HuH-7 (cell line): ENCODE data around the gene ALDH8A1.
"Not testable (repeated sequence)": the region's sequence is repeated elsewhere in the genome, so short reads cannot be mapped to it uniquely, and the experiment has no call there.

Source experiments
- DNase-seq: peaks from one replicate; pipeline ENCODE4 v3.0.0; 2011; ENCODE audit warnings: low spot score

Gene ALDH8A1

DNA sequence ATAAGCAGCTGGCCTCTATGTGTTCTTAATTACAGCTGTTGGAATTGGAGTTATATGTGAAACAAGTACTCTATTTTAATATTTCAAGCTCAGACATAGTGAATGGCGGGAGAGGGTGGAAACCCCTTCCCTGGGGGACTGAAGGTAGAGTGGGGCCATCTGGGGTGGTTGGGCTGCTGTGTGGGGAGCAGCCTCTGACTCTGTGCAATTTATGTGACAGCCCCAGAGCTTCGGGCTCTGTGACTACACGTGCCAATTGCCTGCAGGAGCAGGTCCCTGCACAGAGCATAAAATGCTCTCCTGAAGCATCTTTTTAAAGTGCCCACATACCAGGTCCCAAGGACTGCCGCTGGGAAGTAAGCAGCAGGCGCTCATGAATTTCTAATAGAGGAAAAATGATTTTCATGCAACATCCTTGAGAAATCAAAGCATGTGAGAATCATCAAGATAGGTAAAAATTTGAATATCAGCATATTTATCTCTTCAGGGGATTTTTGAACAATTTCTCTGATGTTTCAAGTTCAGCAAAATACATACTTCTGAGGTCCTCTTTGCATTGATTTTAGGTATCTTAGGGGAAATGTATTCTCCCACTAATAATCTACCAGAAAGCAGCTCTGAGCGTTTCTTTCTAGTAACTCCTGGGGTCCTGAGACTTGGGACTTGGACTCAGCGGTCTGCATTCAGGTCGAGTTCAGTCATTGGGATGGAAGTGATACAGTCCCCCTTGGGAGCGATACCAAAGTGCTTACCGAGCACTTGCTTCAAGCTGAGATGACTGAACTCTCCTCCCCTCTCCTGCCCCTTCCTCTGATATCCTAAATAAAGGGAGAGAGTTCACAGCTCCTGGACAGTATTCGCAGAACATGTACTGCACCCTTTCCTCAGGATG, 40.0 kb downstream of the ALDH8A1 start:
- DNase-seq = no peak

DNA sequence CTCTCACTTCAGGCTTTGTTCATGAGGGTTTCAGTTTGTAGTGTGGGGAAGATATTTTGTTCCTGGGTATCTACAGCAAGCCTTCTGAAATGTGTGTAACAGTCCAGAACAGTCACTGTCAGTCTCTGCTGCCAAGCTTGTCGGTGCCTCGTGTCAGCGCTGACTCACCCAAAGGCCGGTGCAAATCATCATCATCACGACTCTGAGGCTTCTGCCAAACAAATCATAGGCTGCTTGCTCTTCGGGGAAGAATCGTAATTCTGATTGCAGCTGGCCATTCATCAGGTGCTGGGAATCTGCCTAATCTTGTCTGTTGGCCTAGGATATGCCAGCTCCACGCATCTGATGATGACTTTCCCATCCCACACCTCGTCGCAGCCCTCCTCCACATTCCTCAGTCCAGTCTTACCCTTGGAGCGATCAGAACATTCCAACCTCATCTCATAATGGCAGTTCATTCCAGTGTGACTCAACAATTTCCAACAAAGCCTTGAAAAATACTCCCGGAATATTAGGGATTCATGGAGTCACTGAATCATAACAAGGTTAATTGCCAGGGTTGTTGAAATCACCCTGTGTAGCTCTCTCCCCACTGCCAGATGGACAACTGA, 40.9 kb downstream of the ALDH8A1 start:
- DNase-seq = no peak

DNA sequence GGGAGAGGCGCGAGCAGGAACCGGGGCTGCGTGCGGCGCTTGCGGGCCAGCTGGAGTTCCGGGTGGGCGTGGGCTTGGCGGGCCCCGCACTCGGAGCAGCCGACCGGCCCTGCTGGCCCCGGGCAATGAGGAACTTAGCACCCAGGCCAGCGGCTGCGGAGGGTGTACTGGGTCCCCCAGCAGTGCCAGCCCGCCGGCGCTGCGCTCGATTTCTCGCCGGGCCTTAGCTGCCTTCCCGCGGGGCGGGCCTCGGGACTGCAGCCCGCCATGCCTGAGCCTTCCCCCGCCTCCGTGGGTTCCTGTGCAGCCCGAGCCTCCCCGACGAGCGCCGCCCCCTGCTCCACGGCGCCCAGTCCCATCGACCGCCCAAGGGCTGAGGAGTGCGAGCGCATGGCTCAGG, 45.2 kb downstream of the ALDH8A1 start:
- DNase-seq = not testable (repeated sequence)

DNA sequence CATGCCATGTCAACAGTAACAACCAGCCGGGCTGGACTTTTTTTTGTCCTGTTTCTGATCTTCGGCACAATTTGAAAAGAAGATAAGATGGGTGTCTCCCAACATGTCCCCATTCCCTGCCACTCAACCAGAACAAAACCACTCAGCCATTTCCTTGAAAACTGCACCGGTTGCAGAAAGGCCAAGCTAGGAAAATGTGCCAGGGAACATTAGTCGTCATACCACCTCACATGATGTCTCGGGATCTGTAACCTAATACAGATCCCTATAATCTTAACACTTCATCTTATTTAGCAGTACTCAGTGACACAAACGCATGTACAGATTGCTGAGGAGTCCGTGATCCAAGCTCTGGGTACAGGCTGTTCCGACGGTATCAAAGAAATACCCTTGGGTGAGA, 46.5 kb downstream of the ALDH8A1 start:
- no peak for DNase-seq

DNA sequence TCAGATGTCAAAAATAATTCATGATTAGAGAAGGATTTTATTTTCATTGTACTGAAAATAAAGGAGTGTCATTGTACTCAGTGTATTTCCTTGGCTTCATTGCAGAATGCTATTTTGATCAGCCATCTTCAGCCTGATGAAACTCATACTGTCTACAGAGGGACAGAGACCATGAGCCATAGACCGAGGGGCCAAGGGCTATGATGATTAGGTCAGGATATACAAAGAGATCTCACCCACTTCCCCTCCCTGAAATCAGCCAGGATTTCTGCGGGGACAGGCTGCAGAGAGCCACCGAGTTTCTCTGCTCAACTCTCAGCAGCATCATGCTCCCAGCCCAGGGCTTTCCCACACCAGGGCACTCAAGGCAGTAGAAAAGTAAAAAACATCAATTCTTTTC, 47.0 kb downstream of the ALDH8A1 start:
- DNase-seq = no peak

DNA sequence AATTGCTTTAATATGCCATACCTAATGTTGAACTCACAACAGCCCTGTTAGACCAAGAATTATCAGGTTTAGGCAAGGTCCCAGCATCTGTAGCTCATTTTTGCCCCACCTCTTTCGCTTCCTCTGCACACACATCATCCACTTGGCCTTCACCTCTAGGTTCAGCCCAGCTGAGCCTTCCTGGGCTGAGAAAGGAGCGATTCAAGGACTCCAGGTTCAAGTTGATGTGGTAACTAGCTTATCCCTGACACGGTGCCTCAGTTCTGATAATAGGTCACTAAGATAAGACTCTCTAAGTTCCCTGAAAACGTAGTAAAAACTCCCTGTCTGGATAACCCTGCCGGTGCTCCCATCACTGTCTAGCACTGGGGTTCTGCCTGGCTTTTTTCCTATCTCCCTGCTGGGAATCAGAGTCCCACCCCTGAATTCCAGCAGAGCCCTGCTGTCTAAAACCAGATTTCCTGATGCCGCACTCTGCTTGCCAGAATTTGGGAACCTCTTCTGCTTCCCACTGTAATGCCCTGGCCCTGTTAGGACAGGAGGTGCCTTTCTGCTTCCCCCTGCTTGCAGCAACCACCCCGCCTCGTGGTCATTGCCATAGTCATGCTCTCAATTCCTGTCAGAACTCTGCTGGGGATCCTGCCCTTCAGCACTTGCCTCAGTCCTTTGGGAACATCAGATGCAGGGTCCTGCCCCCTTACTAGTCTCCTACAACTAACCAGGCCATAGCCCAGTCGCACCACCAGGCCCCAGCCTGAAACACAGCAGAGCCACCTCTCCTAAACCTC, 47.6 kb downstream of the ALDH8A1 start:
- DNase-seq = no peak

DNA sequence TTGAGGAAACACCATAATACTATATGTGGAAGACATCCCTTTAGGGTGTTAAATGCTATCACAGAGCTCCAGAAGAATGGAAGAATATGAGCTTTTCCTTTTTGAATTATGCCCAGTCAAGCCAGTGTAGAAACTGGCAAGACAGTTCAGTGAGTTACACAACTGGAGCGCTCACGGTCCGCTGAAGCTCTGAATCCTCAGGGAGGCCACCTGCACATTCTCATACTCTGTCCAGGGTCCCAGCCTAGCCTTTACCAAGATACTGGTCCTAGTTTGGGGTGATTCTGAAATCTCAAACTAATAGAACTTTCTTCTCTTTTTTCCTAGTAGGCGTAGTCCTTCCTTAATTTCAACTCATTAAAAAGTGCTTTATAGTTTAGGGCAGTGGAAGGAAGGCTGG, 51.3 kb downstream of the ALDH8A1 start:
- no peak for DNase-seq

DNA sequence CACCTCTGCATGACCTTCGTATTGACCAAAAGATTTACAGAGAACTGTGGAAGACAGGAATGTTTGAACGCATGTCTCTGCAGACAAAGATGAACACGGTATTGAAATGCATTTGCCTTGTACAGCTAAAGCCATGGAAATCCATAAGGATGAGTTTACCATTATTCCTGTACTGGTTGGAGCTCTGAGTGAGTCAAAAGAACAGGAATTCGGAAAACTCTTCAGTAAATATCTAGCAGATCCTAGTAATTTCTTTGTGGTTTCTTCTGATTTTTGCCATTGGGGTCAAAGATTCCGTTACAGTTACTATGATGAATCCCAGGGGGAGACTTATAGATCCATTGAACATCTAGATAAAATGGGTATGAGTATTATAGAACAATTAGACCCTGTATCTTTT, 51.7 kb downstream of the ALDH8A1 start:
- DNase-seq = not testable (repeated sequence)

DNA sequence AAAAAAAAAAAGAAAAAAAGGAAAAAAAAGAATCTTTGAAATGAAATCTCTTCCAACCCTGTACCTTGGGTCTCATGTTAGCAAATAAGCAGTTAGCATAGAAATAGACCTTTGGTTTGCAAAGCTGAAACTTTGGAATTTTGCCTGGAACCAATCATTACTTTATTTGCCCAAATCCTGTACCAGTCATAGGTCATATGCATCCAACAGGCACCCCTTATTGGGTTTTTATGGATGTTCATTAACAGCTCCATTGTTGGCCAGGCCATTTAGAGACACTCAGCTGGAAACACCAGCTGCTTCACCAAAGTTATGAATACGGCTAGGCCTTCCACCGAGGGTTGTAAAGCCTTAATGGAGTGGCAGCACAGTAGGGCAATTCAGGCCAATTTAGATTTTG, 53.0 kb downstream of the ALDH8A1 start:
- no peak for DNase-seq

DNA sequence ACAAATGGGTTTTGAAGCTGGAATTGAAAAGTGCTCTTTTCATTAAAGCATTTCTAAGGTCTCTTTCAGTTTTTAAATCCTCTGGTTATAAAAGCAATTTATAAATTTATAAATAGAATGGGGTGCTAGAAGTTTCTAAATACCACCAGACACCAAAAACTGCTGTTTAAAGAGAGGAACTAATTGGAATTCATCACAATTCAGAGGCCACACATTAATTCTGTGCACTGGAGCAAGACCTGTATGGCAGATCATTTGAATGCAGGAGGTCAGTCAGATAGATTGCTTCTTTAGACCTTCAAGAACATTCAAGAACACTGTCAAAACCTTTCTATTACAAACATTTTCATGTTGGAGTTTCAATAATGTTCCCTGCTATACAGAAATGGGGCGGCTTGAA, 55.1 kb downstream of the ALDH8A1 start:
- DNase-seq = no peak

DNA sequence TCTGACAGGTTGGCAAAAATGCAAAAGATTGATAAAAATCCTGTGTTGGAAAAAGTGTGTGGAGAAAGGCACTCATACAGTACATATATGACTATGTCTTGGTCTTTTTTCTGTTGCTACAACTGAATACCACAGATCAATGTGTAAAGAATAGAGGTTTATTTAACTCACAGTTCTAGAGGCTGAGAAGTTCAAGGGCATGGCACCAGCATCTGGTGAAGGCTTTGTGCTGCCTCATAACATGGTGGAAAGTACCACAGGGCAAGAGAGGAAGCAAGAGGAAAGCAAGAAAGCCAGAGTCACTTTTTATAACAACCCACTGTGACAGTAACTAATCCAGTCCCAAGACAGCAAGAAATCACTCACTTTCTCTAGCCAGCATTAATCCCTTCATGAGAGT, 57.5 kb downstream of the ALDH8A1 start:
- DNase-seq = no peak

DNA sequence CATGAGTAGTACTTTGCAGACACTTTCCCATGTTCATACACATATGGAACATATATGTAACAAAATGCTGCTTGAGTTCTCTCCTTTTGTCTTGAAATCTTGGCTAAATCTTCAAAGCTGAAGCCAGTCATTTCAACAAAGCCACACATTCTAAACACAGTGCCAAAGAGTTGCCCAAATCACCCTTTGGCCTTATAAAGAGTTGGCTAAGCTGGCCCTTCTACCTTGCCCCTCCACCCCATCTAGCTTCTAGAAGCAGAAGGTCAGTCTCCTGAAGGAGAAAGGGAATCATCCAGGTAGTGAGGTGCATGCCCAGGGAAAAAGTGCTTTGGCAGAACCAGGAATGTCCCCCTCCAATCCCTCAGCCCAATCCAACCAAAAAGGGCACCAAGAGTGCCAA, 58.3 kb downstream of the ALDH8A1 start:
- no peak for DNase-seq

DNA sequence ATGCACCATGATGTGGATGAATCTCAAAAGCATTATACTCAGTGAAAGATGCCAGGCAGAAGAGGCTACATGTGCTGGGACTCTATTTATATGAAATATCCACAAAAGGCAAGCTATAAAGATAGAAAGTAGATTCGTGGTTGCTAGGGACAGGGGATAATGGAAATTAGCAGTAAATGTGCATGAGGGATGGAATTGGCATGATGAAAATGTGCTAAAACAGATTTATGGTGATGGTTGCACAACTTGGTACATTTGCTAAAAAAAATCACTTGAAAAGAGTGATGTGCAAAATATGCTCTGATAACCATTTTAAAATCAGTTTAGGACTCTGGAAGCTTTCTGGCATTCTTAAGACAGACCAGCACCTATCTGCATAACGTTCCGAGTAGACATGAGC, 61.6 kb downstream of the ALDH8A1 start:
- DNase-seq = no peak

DNA sequence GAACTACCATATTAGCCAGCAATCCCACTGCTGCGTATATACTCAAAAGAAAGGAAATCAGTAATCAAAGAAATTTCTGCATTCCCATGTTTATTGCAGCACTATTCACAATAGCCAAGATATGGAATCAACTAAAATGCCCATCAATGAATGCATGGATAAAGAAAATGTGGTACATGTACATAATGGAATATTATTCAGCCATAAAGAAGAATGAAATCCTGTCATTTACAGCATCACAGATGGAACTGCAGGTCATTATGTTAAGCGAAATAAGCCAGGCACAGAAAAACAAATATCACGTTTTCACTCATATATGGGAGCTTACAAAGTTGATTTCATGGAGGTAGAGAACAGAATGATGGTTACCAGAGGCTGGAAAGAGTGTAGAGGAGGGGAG, 65.1 kb downstream of the ALDH8A1 start:
- DNase-seq = no peak

DNA sequence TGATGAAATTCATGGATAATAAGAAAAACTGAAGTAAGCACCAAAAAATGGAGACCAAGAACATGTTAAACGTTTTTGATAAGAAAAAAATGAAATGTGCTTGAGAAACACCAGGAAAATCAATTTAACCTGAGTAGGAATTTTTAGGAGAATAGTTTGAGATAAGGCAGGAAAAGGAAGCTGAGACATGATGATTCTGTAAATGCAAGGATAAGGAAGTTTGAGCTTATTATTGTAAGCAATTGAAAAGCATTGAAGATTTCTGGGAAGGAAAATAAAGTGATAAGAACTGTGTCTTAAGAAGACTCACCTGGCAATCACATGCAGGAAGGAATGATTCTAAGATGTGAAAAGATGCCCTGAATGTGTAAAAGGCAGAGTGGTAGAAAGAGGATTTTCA, 66.6 kb downstream of the ALDH8A1 start:
- DNase-seq = no peak

DNA sequence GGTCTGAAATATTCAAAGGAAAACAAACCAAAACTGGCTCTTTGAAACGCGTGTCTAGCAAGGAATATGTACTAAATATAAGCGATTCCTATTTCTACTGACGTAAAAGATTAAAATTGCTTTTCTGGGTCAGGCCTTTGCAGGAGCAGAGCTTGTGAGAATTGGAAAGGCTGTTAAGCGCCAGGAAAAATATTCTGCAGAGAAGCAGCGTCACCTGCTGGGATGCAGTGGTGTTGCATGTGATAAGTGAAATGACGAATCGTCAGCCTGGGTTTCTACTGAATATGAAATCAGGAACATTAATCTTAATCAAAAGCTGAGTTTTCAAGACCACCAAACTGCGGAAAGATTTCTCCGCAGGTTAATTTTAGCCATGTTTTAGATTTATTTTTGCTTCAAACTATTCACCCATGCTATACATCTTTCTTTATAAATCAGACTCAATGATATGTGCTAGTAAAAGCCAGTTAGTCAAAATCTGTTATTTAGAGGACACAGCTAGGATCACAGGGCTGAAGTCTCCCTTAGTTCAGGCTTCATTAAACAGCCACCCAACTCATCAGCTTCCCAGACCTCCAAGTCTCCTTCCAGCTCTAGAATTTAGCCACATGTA, 67.4 kb downstream of the ALDH8A1 start:
- DNase-seq = peak; percentile 59

DNA sequence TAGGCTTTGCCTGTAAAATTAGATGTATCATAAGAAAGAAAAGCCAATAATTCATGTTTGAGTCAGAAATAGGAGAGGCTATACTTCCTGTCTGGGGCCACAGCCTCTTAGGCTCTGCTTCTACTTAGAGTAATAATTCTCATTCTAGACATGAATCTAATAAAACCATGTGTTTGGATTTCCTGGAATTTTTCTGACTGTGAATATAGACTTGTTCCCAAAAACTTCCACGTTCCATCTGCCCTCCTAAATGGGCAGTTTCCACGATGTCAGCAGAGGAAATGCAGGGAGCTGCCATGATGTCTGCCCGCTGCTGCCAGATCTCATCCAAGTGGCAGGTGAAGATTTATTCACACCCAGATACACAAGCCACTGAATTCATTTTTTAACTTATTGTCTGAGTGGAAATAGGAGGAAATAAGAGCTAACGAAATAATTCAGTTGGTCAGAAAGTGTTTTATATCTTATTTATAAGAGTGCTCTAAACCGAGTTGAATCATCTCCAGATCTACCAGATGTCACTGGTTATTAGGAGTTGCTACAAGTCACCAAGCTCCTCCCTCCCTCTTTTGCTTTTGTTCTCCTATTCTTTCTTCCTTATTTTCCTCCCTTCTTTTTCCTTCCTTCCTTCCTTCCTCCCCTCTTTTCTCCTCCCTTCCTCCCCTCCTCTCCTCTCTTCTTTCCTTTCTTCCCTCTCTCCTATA, 69.3 kb downstream of the ALDH8A1 start:
- DNase-seq = no peak

DNA sequence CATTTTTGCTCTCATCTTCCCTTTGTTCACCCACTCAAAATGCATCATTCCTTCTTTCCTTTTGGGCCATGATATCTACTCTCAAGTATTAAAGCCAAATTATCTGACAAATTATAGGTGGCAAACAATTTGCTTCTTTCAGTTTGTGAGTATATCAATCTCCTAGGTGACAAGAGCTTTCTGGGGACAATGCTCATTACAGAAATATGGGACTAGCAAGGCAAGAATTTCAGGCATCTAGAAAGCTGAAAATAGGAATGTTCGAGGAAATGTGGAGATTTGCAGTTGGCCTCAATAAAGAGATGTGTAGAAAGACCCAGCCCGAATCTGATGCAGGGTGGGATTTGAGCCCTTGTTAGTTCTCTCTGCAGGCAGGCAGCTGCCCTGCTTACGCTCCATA, 71.8 kb downstream of the ALDH8A1 start:
- DNase-seq = no peak

DNA sequence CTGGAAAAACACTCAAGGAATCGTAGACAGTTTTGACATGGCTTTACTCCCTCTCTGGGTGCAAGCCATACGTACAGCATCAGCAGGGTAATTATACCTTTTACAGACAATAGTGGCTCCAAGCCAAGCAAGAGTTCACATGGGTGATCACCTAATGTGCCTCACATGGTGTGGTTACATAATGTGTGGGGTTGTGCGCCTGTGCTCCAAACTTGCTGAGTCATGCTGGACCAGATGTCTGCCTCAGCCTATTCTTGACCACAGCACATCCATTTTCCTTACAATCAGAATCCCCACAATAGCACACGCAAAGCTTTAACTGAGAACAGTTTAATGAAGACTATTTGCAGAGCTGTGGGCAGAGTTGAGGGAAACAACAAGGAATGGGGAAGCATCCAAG, 74.5 kb downstream of the ALDH8A1 start:
- DNase-seq = no peak

DNA sequence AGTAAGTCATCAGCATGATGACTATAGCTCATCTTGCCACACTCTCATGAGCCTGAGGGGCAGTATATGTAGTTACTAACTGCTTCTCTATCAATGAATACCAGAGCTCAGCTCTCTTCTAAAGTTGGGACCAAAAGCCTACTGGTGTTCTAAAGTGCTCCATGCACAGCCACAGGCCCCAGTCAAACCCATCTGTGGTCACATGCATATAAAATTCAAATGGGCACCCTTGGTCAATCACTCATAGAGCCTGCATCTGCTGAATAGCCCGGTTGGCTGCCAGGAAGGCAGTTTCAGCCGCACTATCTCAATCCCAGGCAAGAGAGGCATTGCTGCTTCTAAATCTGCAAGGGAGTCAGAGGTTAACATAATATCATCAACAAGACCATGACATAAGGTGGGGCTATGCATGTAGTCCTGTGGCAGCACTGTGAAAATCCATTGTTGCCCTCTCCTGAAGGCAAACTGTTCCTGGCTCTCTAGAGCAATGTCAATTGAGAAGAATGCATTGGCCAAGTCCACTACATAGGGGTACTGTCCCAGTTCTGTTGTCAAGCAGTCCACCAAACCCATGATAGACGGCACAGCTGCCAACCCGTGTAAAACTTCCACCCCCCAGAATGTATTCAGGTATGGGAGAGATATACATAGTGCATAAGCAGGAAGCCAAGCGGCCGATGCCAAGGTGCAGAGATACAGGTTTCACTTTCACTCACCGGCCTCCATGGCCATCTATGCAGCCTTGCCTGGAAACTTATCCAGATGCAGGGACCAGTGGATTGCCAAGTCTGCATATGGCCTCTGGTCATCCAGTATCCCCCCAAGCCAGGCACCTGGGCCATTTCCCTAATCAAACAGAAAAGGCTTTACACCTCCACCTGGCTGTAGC, 76.2 kb downstream of the ALDH8A1 start:
- no peak for DNase-seq
